ENCODE measurements around the gene CPD.
"Not testable (repeated sequence)": the region's sequence is repeated elsewhere in the genome, so short reads cannot be mapped to it uniquely, and the experiment has no call there.

CPD gene

GRCh38 chr17:30339086-30339485 lies 39.6 kb upstream of the CPD start:
- TF ChIP-seq CTCF (IDR thresholded peaks at IDR 0.05; ENCODE audit: low read depth, low read length, missing control alignments): no peak
- DNase-seq (ENCODE audit: extremely low read depth, low read depth): no peak
- H3K4me3 ChIP-seq (replicated peaks; ENCODE audit: low read depth, low read length): no peak overlapping the region

GRCh38 chr17:30340801-30341356 lies 37.8 kb upstream of the CPD start:
- H3K4me3 ChIP-seq (replicated peaks; ENCODE audit: low read depth, low read length): no peak overlapping the region
- no peak for TF ChIP-seq CTCF (IDR thresholded peaks at IDR 0.05; ENCODE audit: low read depth, low read length, missing control alignments)
- DNase-seq (ENCODE audit: extremely low read depth, low read depth): no peak

- DNase-seq (ENCODE audit: extremely low read depth, low read depth): no peak
- no peak overlapping the region for H3K4me3 ChIP-seq (replicated peaks; ENCODE audit: low read depth, low read length)
- TF ChIP-seq CTCF (IDR thresholded peaks at IDR 0.05; ENCODE audit: low read depth, low read length, missing control alignments): no peak
These were observed 37.0 kb upstream of the CPD start for GRCh38 chr17:30341703-30342249.

- DNase-seq (ENCODE audit: extremely low read depth, low read depth); H3K4me3 ChIP-seq (replicated peaks; ENCODE audit: low read depth, low read length): not testable (repeated sequence)
These were observed 35.5 kb upstream of the CPD start for GRCh38 chr17:30343244-30343643.

GRCh38 chr17:30343796-30344195 lies 34.9 kb upstream of the CPD start:
- no peak for DNase-seq (ENCODE audit: extremely low read depth, low read depth)
- TF ChIP-seq CTCF (IDR thresholded peaks at IDR 0.05; ENCODE audit: low read depth, low read length, missing control alignments): no peak
- H3K4me3 ChIP-seq (replicated peaks; ENCODE audit: low read depth, low read length): no peak overlapping the region

- DNase-seq (ENCODE audit: extremely low read depth, low read depth): no peak
- no peak overlapping the region for H3K4me3 ChIP-seq (replicated peaks; ENCODE audit: low read depth, low read length)
These were observed 34.2 kb upstream of the CPD start for GRCh38 chr17:30344283-30345088.

More at GRCh38 chr17:30344283-30345088, 34.2 kb upstream of the CPD start:
- TF ChIP-seq CTCF (IDR thresholded peaks at IDR 0.05; ENCODE audit: low read depth, low read length, missing control alignments): no peak
